ENCODE data around the gene C1orf116.
A peak's percentile ranks its signal among the peaks of the same experiment; 100 is the strongest.

The C1orf116 gene

GRCh38 chr1:207040181-207040533 is 7.6 kb upstream of the C1orf116 start:
- no peak for DNase-seq (ENCODE audit: low read depth in 1 of 2, low spot score in 1 of 2)
- no peak for TF ChIP-seq JUND (IDR thresholded peaks at IDR 0.05; ENCODE audit: low read depth)
- in situ Hi-C loops (cut with HindIII; ENCODE audit: low pct_unique_long_range_greater_than_20kb, low sequenced_read_pairs), result no loop called here

- no peak for DNase-seq (ENCODE audit: low read depth in 1 of 2, low spot score in 1 of 2)
- in situ Hi-C loops (cut with HindIII; ENCODE audit: low pct_unique_long_range_greater_than_20kb, low sequenced_read_pairs), result no loop called here
- no peak for TF ChIP-seq JUND (IDR thresholded peaks at IDR 0.05; ENCODE audit: low read depth)
Observed at GRCh38 chr1:207039380-207040180, 7.0 kb upstream of the C1orf116 start.

GRCh38 chr1:207036865-207037264 is 4.3 kb upstream of the C1orf116 start:
- DNase-seq (ENCODE audit: low read depth in 1 of 2, low spot score in 1 of 2), result no peak
- in situ Hi-C loops (cut with HindIII; ENCODE audit: low pct_unique_long_range_greater_than_20kb, low sequenced_read_pairs), result no loop called here
- TF ChIP-seq JUND (IDR thresholded peaks at IDR 0.05; ENCODE audit: low read depth), result no peak

GRCh38 chr1:207035877-207036551 is 3.5 kb upstream of the C1orf116 start:
- DNase-seq (ENCODE audit: low read depth in 1 of 2, low spot score in 1 of 2), result no peak

GRCh38 chr1:207034998-207035397 is 2.4 kb upstream of the C1orf116 start:
- TF ChIP-seq JUND (IDR thresholded peaks at IDR 0.05; ENCODE audit: low read depth), result no peak
- in situ Hi-C loops (cut with HindIII; ENCODE audit: low pct_unique_long_range_greater_than_20kb, low sequenced_read_pairs), result no loop called here
- no peak for DNase-seq (ENCODE audit: low read depth in 1 of 2, low spot score in 1 of 2)

More at GRCh38 chr1:207035877-207036551, 3.5 kb upstream of the C1orf116 start:
- no peak for TF ChIP-seq JUND (IDR thresholded peaks at IDR 0.05; ENCODE audit: low read depth)
- in situ Hi-C loops (cut with HindIII; ENCODE audit: low pct_unique_long_range_greater_than_20kb, low sequenced_read_pairs), result no loop called here

- no peak for DNase-seq (ENCODE audit: low read depth in 1 of 2, low spot score in 1 of 2)
- in situ Hi-C loops (cut with HindIII; ENCODE audit: low pct_unique_long_range_greater_than_20kb, low sequenced_read_pairs), result no loop called here
- TF ChIP-seq JUND (IDR thresholded peaks at IDR 0.05; ENCODE audit: low read depth), result no peak
Observed at GRCh38 chr1:207034208-207034607, 1.7 kb upstream of the C1orf116 start.

- TF ChIP-seq JUND (IDR thresholded peaks at IDR 0.05; ENCODE audit: low read depth), result no peak
- DNase-seq (ENCODE audit: low read depth in 1 of 2, low spot score in 1 of 2), result peak in 1 of 2 experiments; percentile 58
- in situ Hi-C loops (cut with HindIII; ENCODE audit: low pct_unique_long_range_greater_than_20kb, low sequenced_read_pairs), result no loop called here
Observed at GRCh38 chr1:207033302-207033701, 746 bp upstream of the C1orf116 start.

- TF ChIP-seq JUND (IDR thresholded peaks at IDR 0.05; ENCODE audit: low read depth), result no peak
- DNase-seq (ENCODE audit: low read depth in 1 of 2, low spot score in 1 of 2), result peak in 1 of 2 experiments; percentile 57
- in situ Hi-C loops (cut with HindIII; ENCODE audit: low pct_unique_long_range_greater_than_20kb, low sequenced_read_pairs), result no loop called here
Observed at GRCh38 chr1:207031632-207032264, 808 bp downstream of the C1orf116 start.

GRCh38 chr1:207031016-207031415 is 1.5 kb downstream of the C1orf116 start:
- in situ Hi-C loops (cut with HindIII; ENCODE audit: low pct_unique_long_range_greater_than_20kb, low sequenced_read_pairs), result no loop called here
- TF ChIP-seq JUND (IDR thresholded peaks at IDR 0.05; ENCODE audit: low read depth), result no peak
- DNase-seq (ENCODE audit: low read depth in 1 of 2, low spot score in 1 of 2), result no peak

- no peak for DNase-seq (ENCODE audit: low read depth in 1 of 2, low spot score in 1 of 2)
- in situ Hi-C loops (cut with HindIII; ENCODE audit: low pct_unique_long_range_greater_than_20kb, low sequenced_read_pairs), result no loop called here
- no peak for TF ChIP-seq JUND (IDR thresholded peaks at IDR 0.05; ENCODE audit: low read depth)
Observed at GRCh38 chr1:207030522-207031009, 2.0 kb downstream of the C1orf116 start.

- in situ Hi-C loops (cut with HindIII; ENCODE audit: low pct_unique_long_range_greater_than_20kb, low sequenced_read_pairs), result no loop called here
- DNase-seq (ENCODE audit: low read depth in 1 of 2, low spot score in 1 of 2), result no peak
- TF ChIP-seq JUND (IDR thresholded peaks at IDR 0.05; ENCODE audit: low read depth), result no peak
Observed at GRCh38 chr1:207029701-207030521, 2.6 kb downstream of the C1orf116 start.

Data from T47D (cell line).